ENCODE measurements around the gene HAUS6. TPM values are rescaled to one million over a fixed set of nuclear protein-coding genes. Genes with fewer than 3 reads are reported as not detected.
A peak's percentile ranks its signal among the peaks of the same experiment; 100 is the strongest.
"Not testable (repeated sequence)": the region's sequence is repeated elsewhere in the genome, so short reads cannot be mapped to it uniquely, and the experiment has no call there.

Gene HAUS6
- 22.8 and 29.3 TPM in 2 replicates for total RNA-seq (2014; rRNA removed; shearing (Covaris generic))

GRCh38 chr9:19102631-19103345, at the start of gene HAUS6:
Gene HAUS6 (minus strand): TSS chr9:19102904. CDS start chr9:19102651, 253 bp downstream.
- DNase-seq (ENCODE audit: low read depth) = peak; percentile 90

GRCh38 chr9:19152160-19152498, 49.4 kb upstream of the HAUS6 start:
- not testable (repeated sequence) for DNase-seq (ENCODE audit: low read depth)

- DNase-seq (ENCODE audit: low read depth) = no peak
Measured at GRCh38 chr9:19151425-19152159, 48.9 kb upstream of the HAUS6 start.

GRCh38 chr9:19149230-19149629, 46.5 kb upstream of the HAUS6 start:
- DNase-seq (ENCODE audit: low read depth) = no peak

- no peak for DNase-seq (ENCODE audit: low read depth)
Measured at GRCh38 chr9:19148187-19148586, 45.5 kb upstream of the HAUS6 start.

GRCh38 chr9:19146441-19147024, 43.8 kb upstream of the HAUS6 start:
- no peak for DNase-seq (ENCODE audit: low read depth)

- DNase-seq (ENCODE audit: low read depth) = no peak
Measured at GRCh38 chr9:19145881-19146280, 43.2 kb upstream of the HAUS6 start.

GRCh38 chr9:19140259-19140658, 37.6 kb upstream of the HAUS6 start:
- DNase-seq (ENCODE audit: low read depth) = no peak

GRCh38 chr9:19138084-19138483, 35.4 kb upstream of the HAUS6 start:
- no peak for DNase-seq (ENCODE audit: low read depth)

GRCh38 chr9:19137282-19137681, 34.6 kb upstream of the HAUS6 start:
- DNase-seq (ENCODE audit: low read depth) = no peak

GRCh38 chr9:19136129-19136528, 33.4 kb upstream of the HAUS6 start:
- DNase-seq (ENCODE audit: low read depth) = no peak

- no peak for DNase-seq (ENCODE audit: low read depth)
Measured at GRCh38 chr9:19133549-19134345, 31.0 kb upstream of the HAUS6 start.

GRCh38 chr9:19130436-19130835, 27.7 kb upstream of the HAUS6 start:
- DNase-seq (ENCODE audit: low read depth) = no peak

- no peak for DNase-seq (ENCODE audit: low read depth)
Measured at GRCh38 chr9:19127871-19128500, 25.3 kb upstream of the HAUS6 start.

GRCh38 chr9:19124430-19124793, 21.7 kb upstream of the HAUS6 start:
- DNase-seq (ENCODE audit: low read depth) = no peak

GRCh38 chr9:19122490-19123042, 19.9 kb upstream of the HAUS6 start:
- no peak for DNase-seq (ENCODE audit: low read depth)

GRCh38 chr9:19120877-19121276, 18.2 kb upstream of the HAUS6 start:
- DNase-seq (ENCODE audit: low read depth) = no peak

- no peak for DNase-seq (ENCODE audit: low read depth)
Measured at GRCh38 chr9:19119801-19120440, 17.2 kb upstream of the HAUS6 start.

- no peak for DNase-seq (ENCODE audit: low read depth)
Measured at GRCh38 chr9:19119246-19119645, 16.5 kb upstream of the HAUS6 start.

- DNase-seq (ENCODE audit: low read depth) = no peak
Measured at GRCh38 chr9:19117039-19117716, 14.5 kb upstream of the HAUS6 start.
